Measurements from ENCODE around the gene GGA3.

GRCh38 chr17:75245011-75245410 lies 16.4 kb downstream of the GGA3 start:
- TF ChIP-seq CTCF (conservative IDR thresholded peaks at IDR 0.05; ENCODE audit: low read depth in 2 of 2) (no peak), EZH2 (IDR thresholded peaks at IDR 0.05; ENCODE audit: low read depth, unreplicated experiment) (no peak), POLR2AphosphoS5 (IDR thresholded peaks at IDR 0.05; ENCODE audit: low read depth) (no peak), CREB1 (CRISPR knock-in tag; IDR thresholded peaks at IDR 0.05; ENCODE audit: low read depth) (no peak), STAT1 (IDR thresholded peaks at IDR 0.05; ENCODE audit: unreplicated experiment) (no peak), EZH2phosphoT487 (IDR thresholded peaks at IDR 0.05; ENCODE audit: unreplicated experiment) (no peak), JUNB (IDR thresholded peaks at IDR 0.05; ENCODE audit: unreplicated experiment) (no peak), NANOG (IDR thresholded peaks at IDR 0.05; ENCODE audit: borderline replicate concordance) (no peak), ZNF114 (CRISPR knock-in tag; IDR thresholded peaks at IDR 0.05) (no peak), ZNF331 (CRISPR knock-in tag; IDR thresholded peaks at IDR 0.05; ENCODE audit: low read depth) (no peak)
- TF ChIP-seq, protein P1, sequence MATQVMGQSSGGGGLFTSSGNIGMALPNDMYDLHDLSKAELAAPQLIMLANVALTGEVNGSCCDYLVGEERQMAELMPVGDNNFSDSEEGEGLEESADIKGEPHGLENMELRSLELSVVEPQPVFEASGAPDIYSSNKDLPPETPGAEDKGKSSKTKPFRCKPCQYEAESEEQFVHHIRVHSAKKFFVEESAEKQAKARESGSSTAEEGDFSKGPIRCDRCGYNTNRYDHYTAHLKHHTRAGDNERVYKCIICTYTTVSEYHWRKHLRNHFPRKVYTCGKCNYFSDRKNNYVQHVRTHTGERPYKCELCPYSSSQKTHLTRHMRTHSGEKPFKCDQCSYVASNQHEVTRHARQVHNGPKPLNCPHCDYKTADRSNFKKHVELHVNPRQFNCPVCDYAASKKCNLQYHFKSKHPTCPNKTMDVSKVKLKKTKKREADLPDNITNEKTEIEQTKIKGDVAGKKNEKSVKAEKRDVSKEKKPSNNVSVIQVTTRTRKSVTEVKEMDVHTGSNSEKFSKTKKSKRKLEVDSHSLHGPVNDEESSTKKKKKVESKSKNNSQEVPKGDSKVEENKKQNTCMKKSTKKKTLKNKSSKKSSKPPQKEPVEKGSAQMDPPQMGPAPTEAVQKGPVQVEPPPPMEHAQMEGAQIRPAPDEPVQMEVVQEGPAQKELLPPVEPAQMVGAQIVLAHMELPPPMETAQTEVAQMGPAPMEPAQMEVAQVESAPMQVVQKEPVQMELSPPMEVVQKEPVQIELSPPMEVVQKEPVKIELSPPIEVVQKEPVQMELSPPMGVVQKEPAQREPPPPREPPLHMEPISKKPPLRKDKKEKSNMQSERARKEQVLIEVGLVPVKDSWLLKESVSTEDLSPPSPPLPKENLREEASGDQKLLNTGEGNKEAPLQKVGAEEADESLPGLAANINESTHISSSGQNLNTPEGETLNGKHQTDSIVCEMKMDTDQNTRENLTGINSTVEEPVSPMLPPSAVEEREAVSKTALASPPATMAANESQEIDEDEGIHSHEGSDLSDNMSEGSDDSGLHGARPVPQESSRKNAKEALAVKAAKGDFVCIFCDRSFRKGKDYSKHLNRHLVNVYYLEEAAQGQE (IDR thresholded peaks at IDR 0.05; ENCODE audit: unreplicated experiment), result no peak
- TF ChIP-seq, protein P2, sequence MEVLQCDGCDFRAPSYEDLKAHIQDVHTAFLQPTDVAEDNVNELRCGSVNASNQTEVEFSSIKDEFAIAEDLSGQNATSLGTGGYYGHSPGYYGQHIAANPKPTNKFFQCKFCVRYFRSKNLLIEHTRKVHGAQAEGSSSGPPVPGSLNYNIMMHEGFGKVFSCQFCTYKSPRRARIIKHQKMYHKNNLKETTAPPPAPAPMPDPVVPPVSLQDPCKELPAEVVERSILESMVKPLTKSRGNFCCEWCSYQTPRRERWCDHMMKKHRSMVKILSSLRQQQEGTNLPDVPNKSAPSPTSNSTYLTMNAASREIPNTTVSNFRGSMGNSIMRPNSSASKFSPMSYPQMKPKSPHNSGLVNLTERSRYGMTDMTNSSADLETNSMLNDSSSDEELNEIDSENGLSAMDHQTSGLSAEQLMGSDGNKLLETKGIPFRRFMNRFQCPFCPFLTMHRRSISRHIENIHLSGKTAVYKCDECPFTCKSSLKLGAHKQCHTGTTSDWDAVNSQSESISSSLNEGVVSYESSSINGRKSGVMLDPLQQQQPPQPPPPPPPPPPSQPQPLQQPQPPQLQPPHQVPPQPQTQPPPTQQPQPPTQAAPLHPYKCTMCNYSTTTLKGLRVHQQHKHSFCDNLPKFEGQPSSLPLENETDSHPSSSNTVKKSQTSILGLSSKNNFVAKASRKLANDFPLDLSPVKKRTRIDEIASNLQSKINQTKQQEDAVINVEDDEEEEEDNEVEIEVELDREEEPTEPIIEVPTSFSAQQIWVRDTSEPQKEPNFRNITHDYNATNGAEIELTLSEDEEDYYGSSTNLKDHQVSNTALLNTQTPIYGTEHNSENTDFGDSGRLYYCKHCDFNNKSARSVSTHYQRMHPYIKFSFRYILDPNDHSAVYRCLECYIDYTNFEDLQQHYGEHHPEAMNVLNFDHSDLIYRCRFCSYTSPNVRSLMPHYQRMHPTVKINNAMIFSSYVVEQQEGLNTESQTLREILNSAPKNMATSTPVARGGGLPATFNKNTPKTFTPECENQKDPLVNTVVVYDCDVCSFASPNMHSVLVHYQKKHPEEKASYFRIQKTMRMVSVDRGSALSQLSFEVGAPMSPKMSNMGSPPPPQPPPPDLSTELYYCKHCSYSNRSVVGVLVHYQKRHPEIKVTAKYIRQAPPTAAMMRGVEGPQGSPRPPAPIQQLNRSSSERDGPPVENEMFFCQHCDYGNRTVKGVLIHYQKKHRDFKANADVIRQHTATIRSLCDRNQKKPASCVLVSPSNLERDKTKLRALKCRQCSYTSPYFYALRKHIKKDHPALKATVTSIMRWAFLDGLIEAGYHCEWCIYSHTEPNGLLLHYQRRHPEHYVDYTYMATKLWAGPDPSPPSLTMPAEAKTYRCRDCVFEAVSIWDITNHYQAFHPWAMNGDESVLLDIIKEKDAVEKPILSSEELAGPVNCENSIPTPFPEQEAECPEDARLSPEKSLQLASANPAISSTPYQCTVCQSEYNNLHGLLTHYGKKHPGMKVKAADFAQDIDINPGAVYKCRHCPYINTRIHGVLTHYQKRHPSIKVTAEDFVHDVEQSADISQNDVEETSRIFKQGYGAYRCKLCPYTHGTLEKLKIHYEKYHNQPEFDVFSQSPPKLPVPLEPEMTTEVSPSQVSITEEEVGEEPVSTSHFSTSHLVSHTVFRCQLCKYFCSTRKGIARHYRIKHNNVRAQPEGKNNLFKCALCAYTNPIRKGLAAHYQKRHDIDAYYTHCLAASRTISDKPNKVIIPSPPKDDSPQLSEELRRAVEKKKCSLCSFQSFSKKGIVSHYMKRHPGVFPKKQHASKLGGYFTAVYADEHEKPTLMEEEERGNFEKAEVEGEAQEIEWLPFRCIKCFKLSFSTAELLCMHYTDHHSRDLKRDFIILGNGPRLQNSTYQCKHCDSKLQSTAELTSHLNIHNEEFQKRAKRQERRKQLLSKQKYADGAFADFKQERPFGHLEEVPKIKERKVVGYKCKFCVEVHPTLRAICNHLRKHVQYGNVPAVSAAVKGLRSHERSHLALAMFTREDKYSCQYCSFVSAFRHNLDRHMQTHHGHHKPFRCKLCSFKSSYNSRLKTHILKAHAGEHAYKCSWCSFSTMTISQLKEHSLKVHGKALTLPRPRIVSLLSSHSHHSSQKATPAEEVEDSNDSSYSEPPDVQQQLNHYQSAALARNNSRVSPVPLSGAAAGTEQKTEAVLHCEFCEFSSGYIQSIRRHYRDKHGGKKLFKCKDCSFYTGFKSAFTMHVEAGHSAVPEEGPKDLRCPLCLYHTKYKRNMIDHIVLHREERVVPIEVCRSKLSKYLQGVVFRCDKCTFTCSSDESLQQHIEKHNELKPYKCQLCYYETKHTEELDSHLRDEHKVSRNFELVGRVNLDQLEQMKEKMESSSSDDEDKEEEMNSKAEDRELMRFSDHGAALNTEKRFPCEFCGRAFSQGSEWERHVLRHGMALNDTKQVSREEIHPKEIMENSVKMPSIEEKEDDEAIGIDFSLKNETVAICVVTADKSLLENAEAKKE (CRISPR knock-in tag; IDR thresholded peaks at IDR 0.05), result no peak
- TF ChIP-seq, protein P3, sequence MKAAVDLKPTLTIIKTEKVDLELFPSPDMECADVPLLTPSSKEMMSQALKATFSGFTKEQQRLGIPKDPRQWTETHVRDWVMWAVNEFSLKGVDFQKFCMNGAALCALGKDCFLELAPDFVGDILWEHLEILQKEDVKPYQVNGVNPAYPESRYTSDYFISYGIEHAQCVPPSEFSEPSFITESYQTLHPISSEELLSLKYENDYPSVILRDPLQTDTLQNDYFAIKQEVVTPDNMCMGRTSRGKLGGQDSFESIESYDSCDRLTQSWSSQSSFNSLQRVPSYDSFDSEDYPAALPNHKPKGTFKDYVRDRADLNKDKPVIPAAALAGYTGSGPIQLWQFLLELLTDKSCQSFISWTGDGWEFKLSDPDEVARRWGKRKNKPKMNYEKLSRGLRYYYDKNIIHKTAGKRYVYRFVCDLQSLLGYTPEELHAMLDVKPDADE (IDR thresholded peaks at IDR 0.05), result no peak

Data from GM23338 (cell line).